Measurements from ENCODE around the gene FAM234A. TPM values are rescaled to one million over a fixed set of nuclear protein-coding genes. Genes with fewer than 3 reads are reported as not detected.

The FAM234A gene
- total RNA-seq, 6 experiments from 2014 or later, result 83.6 to 113 (median 87.7) TPM

DNA sequence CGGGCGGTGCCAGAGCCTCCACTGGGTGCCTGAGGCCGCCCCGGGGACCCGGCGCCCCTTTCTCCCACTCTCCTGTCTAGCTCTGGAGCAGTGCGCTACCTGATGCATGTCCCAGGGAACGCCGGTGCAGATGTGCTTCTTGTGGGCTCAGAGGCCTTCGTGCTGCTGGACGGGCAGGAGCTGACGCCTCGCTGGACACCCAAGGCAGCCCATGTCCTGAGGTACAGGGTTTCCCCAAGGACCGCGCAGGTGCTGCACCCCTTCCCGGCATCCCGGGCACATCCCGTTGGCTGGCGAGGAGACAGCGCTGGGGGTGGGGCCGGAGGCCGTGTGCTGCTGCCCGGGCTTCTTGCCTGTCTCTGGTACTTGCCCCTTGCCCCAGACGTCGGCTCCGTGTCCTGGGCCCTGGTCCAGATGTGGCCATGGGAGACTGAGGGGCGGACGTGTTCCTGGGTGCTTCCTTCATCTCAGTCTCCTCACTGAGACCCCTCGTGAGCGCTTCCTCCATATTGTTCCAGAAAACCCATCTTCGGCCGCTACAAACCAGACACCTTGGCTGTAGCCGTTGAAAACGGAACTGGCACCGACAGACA is 28.7 kb downstream of the FAM234A start:
- no peak overlapping the region for H3K4me3 Mint-ChIP-seq
- DNase-seq, result no peak

DNA sequence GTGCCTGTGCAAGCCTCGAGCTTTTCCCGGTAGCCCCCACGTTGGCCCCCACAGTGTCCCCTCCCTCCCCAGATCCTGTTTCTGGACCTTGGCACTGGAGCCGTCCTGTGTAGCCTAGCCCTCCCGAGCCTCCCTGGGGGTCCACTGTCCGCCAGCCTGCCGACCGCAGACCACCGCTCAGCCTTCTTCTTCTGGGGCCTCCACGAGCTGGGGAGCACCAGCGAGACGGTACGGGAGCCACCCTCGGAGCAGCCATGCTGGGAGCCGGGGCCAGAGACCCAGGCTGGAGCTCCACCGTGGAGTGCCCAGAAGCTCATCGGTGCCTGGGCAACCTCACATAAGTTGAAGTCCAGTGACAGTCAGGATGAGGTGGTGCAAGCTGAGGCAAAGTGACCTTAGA is 29.3 kb downstream of the FAM234A start:
- Mint-ChIP-seq H3K36me3 (ENCODE audit: low read depth) (no peaks in the 10 kb centered on the region), H3K9me3 (no peaks in the 10 kb centered on the region), H3K27ac (no peak overlapping the region), H3K4me1 (ENCODE audit: low read depth) (peaks cover 5% of the 10 kb centered on the region; the same call in 1 of the 2 replicates), H3K27me3 (ENCODE audit: insufficient read depth) (peaks cover 6% of the 10 kb centered on the region), H3K4me3 (no peak overlapping the region)
- TF ChIP-seq, protein P1, sequence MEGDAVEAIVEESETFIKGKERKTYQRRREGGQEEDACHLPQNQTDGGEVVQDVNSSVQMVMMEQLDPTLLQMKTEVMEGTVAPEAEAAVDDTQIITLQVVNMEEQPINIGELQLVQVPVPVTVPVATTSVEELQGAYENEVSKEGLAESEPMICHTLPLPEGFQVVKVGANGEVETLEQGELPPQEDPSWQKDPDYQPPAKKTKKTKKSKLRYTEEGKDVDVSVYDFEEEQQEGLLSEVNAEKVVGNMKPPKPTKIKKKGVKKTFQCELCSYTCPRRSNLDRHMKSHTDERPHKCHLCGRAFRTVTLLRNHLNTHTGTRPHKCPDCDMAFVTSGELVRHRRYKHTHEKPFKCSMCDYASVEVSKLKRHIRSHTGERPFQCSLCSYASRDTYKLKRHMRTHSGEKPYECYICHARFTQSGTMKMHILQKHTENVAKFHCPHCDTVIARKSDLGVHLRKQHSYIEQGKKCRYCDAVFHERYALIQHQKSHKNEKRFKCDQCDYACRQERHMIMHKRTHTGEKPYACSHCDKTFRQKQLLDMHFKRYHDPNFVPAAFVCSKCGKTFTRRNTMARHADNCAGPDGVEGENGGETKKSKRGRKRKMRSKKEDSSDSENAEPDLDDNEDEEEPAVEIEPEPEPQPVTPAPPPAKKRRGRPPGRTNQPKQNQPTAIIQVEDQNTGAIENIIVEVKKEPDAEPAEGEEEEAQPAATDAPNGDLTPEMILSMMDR (IDR thresholded peaks at IDR 0.05), result no peak
- no peak for DNase-seq

More for the DNA sequence above, 28.7 kb downstream of the FAM234A start:
- H3K9me3 Mint-ChIP-seq, result no peaks in the 10 kb centered on the region
- H3K27me3 Mint-ChIP-seq (ENCODE audit: insufficient read depth), result peaks cover 6% of the 10 kb centered on the region
- H3K27ac Mint-ChIP-seq, result no peak overlapping the region
- TF ChIP-seq, protein P1 (IDR thresholded peaks at IDR 0.05), result no peak
- H3K36me3 Mint-ChIP-seq (ENCODE audit: low read depth), result no peaks in the 10 kb centered on the region
- peaks cover 5% of the 10 kb centered on the region; the same call in 1 of the 2 replicates for H3K4me1 Mint-ChIP-seq (ENCODE audit: low read depth)

DNA sequence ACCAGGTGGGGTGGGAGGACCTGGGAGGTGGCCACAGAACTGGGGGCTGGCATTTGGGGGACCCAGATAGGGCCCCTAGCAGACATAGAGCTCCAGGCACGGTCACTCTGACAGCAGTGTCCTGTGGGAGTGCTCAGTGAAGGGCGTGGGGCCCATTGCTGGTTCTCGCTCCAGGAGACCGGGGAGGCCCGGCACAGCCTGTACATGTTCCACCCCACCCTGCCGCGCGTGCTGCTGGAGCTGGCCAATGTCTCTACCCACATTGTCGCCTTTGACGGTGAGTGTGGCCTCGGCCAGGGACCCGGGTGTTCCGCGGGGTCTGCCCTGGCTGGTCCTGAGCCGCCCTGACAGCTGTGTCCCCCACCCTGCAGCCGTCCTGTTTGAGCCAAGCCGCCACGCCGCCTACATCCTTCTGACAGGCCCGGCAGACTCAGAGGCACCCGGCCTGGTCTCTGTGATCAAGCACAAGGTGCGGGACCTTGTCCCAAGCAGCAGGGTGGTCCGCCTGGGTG is 29.9 kb downstream of the FAM234A start:
- Mint-ChIP-seq H3K27ac (no peak overlapping the region), H3K4me3 (no peak overlapping the region)

DNA sequence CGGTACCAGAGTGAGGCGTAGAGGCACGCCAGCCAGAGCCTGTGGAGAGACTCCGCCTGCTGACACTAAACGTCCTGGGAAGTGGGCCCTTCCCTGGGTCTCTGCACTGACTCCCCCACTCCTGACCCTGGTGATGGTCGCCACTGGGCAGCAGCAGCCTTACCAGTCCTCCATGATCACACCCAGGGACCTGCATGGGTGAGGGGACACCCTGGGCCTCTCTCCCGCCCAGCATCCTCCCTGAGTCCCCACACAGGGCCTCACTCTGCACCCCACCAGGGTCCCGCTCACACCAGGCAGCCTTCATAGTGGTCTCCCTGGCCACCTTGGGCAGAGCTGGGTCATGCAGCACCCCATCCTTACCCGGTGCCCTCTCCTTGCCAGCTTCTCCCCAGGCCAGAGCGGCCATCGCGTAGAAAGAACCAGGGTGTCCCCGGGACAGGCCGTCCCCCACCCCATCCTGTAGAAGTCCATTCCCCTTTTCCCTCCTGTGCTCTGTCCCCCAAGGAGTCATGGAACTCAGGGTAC is 30.4 kb downstream of the FAM234A start:
- Mint-ChIP-seq H3K4me1 (ENCODE audit: low read depth) (peaks cover 5% of the 10 kb centered on the region; the same call in 1 of the 2 replicates), H3K4me3 (no peak overlapping the region), H3K9me3 (no peaks in the 10 kb centered on the region), H3K27me3 (ENCODE audit: insufficient read depth) (peaks cover 6% of the 10 kb centered on the region), H3K36me3 (ENCODE audit: low read depth) (no peaks in the 10 kb centered on the region), H3K27ac (no peak overlapping the region)
- no peak for DNase-seq
- TF ChIP-seq, protein P1 (IDR thresholded peaks at IDR 0.05), result no peak

More for the DNA sequence above, 29.9 kb downstream of the FAM234A start:
- DNase-seq, result no peak
- no peaks in the 10 kb centered on the region for H3K36me3 Mint-ChIP-seq (ENCODE audit: low read depth)
- TF ChIP-seq, protein P1 (IDR thresholded peaks at IDR 0.05), result no peak
- peaks cover 6% of the 10 kb centered on the region for H3K27me3 Mint-ChIP-seq (ENCODE audit: insufficient read depth)
- no peaks in the 10 kb centered on the region for H3K9me3 Mint-ChIP-seq
- peaks cover 5% of the 10 kb centered on the region; the same call in 1 of the 2 replicates for H3K4me1 Mint-ChIP-seq (ENCODE audit: low read depth)

DNA sequence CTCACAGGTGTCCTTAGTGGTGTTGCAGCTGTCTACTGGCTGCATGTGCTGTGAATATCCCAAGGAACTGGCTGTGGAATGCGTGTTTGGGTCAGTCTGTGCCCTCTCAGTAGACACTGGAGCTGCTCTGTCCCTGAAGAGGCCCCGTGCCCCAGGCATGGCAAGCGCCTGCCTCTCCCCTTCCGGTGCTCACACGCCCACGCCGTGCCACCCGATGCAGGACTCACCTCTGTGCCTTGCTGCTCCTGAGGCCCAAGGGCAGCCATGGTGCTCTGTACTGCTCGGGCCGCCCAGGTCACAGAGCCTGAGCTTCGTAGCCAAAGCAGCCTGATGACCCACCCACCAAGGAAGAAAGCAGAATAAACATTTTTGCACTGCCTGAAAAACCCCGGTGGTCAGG is 31.1 kb downstream of the FAM234A start:
- H3K4me3 Mint-ChIP-seq, result no peak overlapping the region
- peaks cover 5% of the 10 kb centered on the region; the same call in 1 of the 2 replicates for H3K4me1 Mint-ChIP-seq (ENCODE audit: low read depth)
- no peaks in the 10 kb centered on the region for H3K9me3 Mint-ChIP-seq
- H3K27ac Mint-ChIP-seq, result no peak overlapping the region
- no peaks in the 10 kb centered on the region for H3K36me3 Mint-ChIP-seq (ENCODE audit: low read depth)
- TF ChIP-seq, protein P1 (IDR thresholded peaks at IDR 0.05), result no peak
- H3K27me3 Mint-ChIP-seq (ENCODE audit: insufficient read depth), result peaks cover 6% of the 10 kb centered on the region
- DNase-seq, result no peak
